Activated T-cell treated with anti-CD3 and anti-CD28 coated beads, Interleukin-2, amount 50 U/mL, for 72 hours (primary cell): Measurements from ENCODE around the gene PRAMEF1. TPM values are rescaled to one million over a fixed set of nuclear protein-coding genes. Genes with fewer than 3 reads are reported as not detected.
"Not testable (repeated sequence)": the region's sequence is repeated elsewhere in the genome, so short reads cannot be mapped to it uniquely, and the experiment has no call there.

ENCODE experiments used
- ATAC-seq, 2 donors: fragments of 150-1000 bp; cut with Tn5 transposase; replicated peaks in 1 of 2; 2 replicates each; pipeline ENCODE4 v1.10.0; 2021; ENCODE audit warnings: moderate library complexity in 2 of 2, mild to moderate bottlenecking in 1 of 2
- DNase-seq, 2 donors: peaks; one replicate each; pipeline ENCODE4 v3.0.0; 2021 to 2022; ENCODE audit warnings: mixed read lengths in 1 of 2
- H3K27ac Mint-ChIP-seq: one replicate; pipeline ENCODE4 v1.8.0; 2022; ENCODE audit warnings: mild to moderate bottlenecking, moderate library complexity, mixed read lengths
- H3K27me3 Mint-ChIP-seq: one replicate; pipeline ENCODE4 v1.8.0; 2022; ENCODE audit warnings: low read depth, mixed read lengths
- H3K36me3 Mint-ChIP-seq, 2 donors: one replicate each; pipeline ENCODE4 v1.8.0; 2022; ENCODE audit warnings: mixed read lengths in 2 of 2, mild to moderate bottlenecking in 1 of 2; ENCODE audit not compliant: insufficient read depth in 2 of 2
- H3K4me1 Mint-ChIP-seq: one replicate; pipeline ENCODE4 v1.8.0; 2022; ENCODE audit warnings: low read depth, mixed read lengths
- H3K4me3 Mint-ChIP-seq, 2 donors: one replicate each; pipeline ENCODE4 v1.8.0; 2022; ENCODE audit warnings: mild to moderate bottlenecking in 2 of 2, mixed read lengths in 2 of 2, moderate library complexity in 2 of 2
- H3K9me3 Mint-ChIP-seq, 2 donors: one replicate each; pipeline ENCODE4 v1.8.0; 2022; ENCODE audit warnings: mixed read lengths in 2 of 2
- total RNA-seq, 2 donors: library from RNA; stranded (reverse); gene quantifications; one replicate each; pipeline ENCODE4 v1.2.3, GENCODE V29; 2022

The PRAMEF1 gene
- total RNA-seq, 2 donors from 2014 or later, result not detected

- not testable (repeated sequence) for H3K4me1 Mint-ChIP-seq, H3K27me3 Mint-ChIP-seq, ATAC-seq, H3K4me3 Mint-ChIP-seq, H3K27ac Mint-ChIP-seq, H3K9me3 Mint-ChIP-seq
- peak; percentile 4 for DNase-seq
- peaks cover 8 to 13% of the 10 kb centered on the region in 2 donors for H3K36me3 Mint-ChIP-seq
These were observed 7.4 kb upstream of the PRAMEF1 start for GRCh38 chr1:12783783-12784182.

- not testable (repeated sequence) for H3K9me3 Mint-ChIP-seq, H3K4me1 Mint-ChIP-seq, H3K27me3 Mint-ChIP-seq, H3K4me3 Mint-ChIP-seq, ATAC-seq, DNase-seq, H3K27ac Mint-ChIP-seq
- peaks cover 8 to 13% of the 10 kb centered on the region in 2 donors for H3K36me3 Mint-ChIP-seq
These were observed 6.5 kb upstream of the PRAMEF1 start for GRCh38 chr1:12784729-12785128.

- no peak overlapping the region for H3K27ac Mint-ChIP-seq
- H3K27me3 Mint-ChIP-seq, result no peaks in the 10 kb centered on the region
- no peak overlapping the region for H3K4me3 Mint-ChIP-seq
- DNase-seq, result no peak
- H3K9me3 Mint-ChIP-seq, result peaks cover 0 to 1% of the 10 kb centered on the region in 2 donors
- no peaks in the 10 kb centered on the region for H3K36me3 Mint-ChIP-seq
- H3K4me1 Mint-ChIP-seq, result no peaks in the 10 kb centered on the region
- no peak for ATAC-seq
These were observed 7.7 kb downstream of the PRAMEF1 start for GRCh38 chr1:12798911-12799310.

- ATAC-seq (no peak), DNase-seq (no peak)
- Mint-ChIP-seq H3K36me3 (no peaks in the 10 kb centered on the region), H3K4me3 (no peak overlapping the region), H3K9me3 (peaks cover 1 to 2% of the 10 kb centered on the region in 2 donors), H3K4me1 (no peaks in the 10 kb centered on the region), H3K27me3 (no peaks in the 10 kb centered on the region), H3K27ac (no peak overlapping the region)
These were observed 8.5 kb downstream of the PRAMEF1 start for GRCh38 chr1:12799730-12800129.

- ATAC-seq (no peak), DNase-seq (no peak)
- Mint-ChIP-seq H3K4me1 (no peaks in the 10 kb centered on the region), H3K4me3 (no peak overlapping the region), H3K36me3 (peaks cover 0 to 3% of the 10 kb centered on the region in 2 donors), H3K27ac (no peak overlapping the region), H3K27me3 (peaks cover 24% of the 10 kb centered on the region), H3K9me3 (peaks cover 4% of the 10 kb centered on the region in 2 donors)
These were observed 18.7 kb downstream of the PRAMEF1 start for GRCh38 chr1:12809933-12810332.

- no peaks in the 10 kb centered on the region for H3K9me3 Mint-ChIP-seq
- H3K4me1 Mint-ChIP-seq, result no peaks in the 10 kb centered on the region
- DNase-seq (no peak), ATAC-seq (no peak)
- no peaks in the 10 kb centered on the region for H3K36me3 Mint-ChIP-seq
- H3K27ac Mint-ChIP-seq, result no peak overlapping the region
- no peak overlapping the region for H3K4me3 Mint-ChIP-seq
- peaks cover 19% of the 10 kb centered on the region for H3K27me3 Mint-ChIP-seq
These were observed 19.7 kb downstream of the PRAMEF1 start for GRCh38 chr1:12810691-12811408.

GRCh38 chr1:12811409-12811784 lies 20.2 kb downstream of the PRAMEF1 start:
- Mint-ChIP-seq H3K27ac (no peak overlapping the region), H3K36me3 (no peaks in the 10 kb centered on the region)

GRCh38 chr1:12819061-12819460 lies 27.9 kb downstream of the PRAMEF1 start:
- DNase-seq, H3K36me3 Mint-ChIP-seq, ATAC-seq, H3K4me1 Mint-ChIP-seq, H3K4me3 Mint-ChIP-seq, H3K9me3 Mint-ChIP-seq, H3K27ac Mint-ChIP-seq: not testable (repeated sequence)
- H3K27me3 Mint-ChIP-seq, result peaks cover 31% of the 10 kb centered on the region

More at GRCh38 chr1:12811409-12811784, 20.2 kb downstream of the PRAMEF1 start:
- ATAC-seq, result no peak
- H3K4me1 Mint-ChIP-seq, result no peaks in the 10 kb centered on the region
- H3K4me3 Mint-ChIP-seq, result no peak overlapping the region
- no peaks in the 10 kb centered on the region for H3K9me3 Mint-ChIP-seq
- no peak for DNase-seq
- H3K27me3 Mint-ChIP-seq, result peaks cover 15% of the 10 kb centered on the region

- DNase-seq, ATAC-seq, H3K4me1 Mint-ChIP-seq, H3K9me3 Mint-ChIP-seq, H3K4me3 Mint-ChIP-seq, H3K27ac Mint-ChIP-seq, H3K27me3 Mint-ChIP-seq, H3K36me3 Mint-ChIP-seq: not testable (repeated sequence)
These were observed 40.1 kb downstream of the PRAMEF1 start, which contains the start of gene PRAMEF11 for GRCh38 chr1:12831310-12831709. TSS of gene PRAMEF11 (minus strand) at chr1:12831410. CDS start at chr1:12828789, 2,621 bp downstream.

- not testable (repeated sequence) for H3K4me3 Mint-ChIP-seq, H3K27me3 Mint-ChIP-seq, DNase-seq, H3K36me3 Mint-ChIP-seq, H3K4me1 Mint-ChIP-seq, ATAC-seq, H3K9me3 Mint-ChIP-seq, H3K27ac Mint-ChIP-seq
These were observed 42.1 kb downstream of the PRAMEF1 start for GRCh38 chr1:12833251-12833650.

Other genes starting within 250 kb of the PRAMEF1 start
- gene DHRS3, start 173.2 kb upstream of the PRAMEF1 start, total RNA-seq, result 10 to 100 TPM; 60.4 to 65.3 TPM
- gene AADACL4, start 147.3 kb upstream of the PRAMEF1 start, total RNA-seq, result not detected
- gene AADACL3, start 75.3 kb upstream of the PRAMEF1 start, total RNA-seq, result not detected
- gene CFAP107, start 45.2 kb upstream of the PRAMEF1 start, total RNA-seq, result not detected
- gene PRAMEF12, start 17.7 kb upstream of the PRAMEF1 start, total RNA-seq, result not detected
- not detected for gene PRAMEF11, start 40.0 kb downstream of the PRAMEF1 start, total RNA-seq
- gene HNRNPCL1, start 57.3 kb downstream of the PRAMEF1 start, total RNA-seq, result not detected
- gene PRAMEF2, start 65.7 kb downstream of the PRAMEF1 start, total RNA-seq, result not detected
- not detected for gene PRAMEF4, start 94.8 kb downstream of the PRAMEF1 start, total RNA-seq
- gene PRAMEF10, start 106.9 kb downstream of the PRAMEF1 start, total RNA-seq, result not detected
- gene PRAMEF7, start 125.2 kb downstream of the PRAMEF1 start, total RNA-seq, result not detected
- gene PRAMEF6, start 156.2 kb downstream of the PRAMEF1 start, total RNA-seq, result not detected